A673 (cell line): Measurements from ENCODE around the gene VDR. TPM values are rescaled to one million over a fixed set of nuclear protein-coding genes. Genes with fewer than 3 reads are reported as not detected.

Experiments
- BruUV-seq: library from RNA; stranded (reverse); fragments of 400-500 nt; replicated peaks from 2 replicates; lab custom pipeline; 2021; lab: Mats Ljungman, UMichigan
- CTCF ChIA-PET: fragments of 300-600 bp; sonication (Branson Sonifier 250); formaldehyde crosslinking; loops from one replicate; lab custom pipeline; 2022; ENCODE audit warnings: antibody characterized with exemption; lab: Charles Lee
- POLR2A ChIA-PET: fragments of 300-600 bp; sonication (Branson Sonifier 250); formaldehyde crosslinking; loops from one replicate; lab custom pipeline; 2022; ENCODE audit warnings: antibody characterized with exemption; ENCODE audit not compliant: low non-redundant PET; lab: Charles Lee
- DNase-seq: peaks from one replicate; pipeline ENCODE4 v3.0.0-alpha.2; 2015; ENCODE audit warnings: low spot score
- H3K27ac ChIP-seq: fragments of 200-600 bp; sonication (generic); 2 replicates; pipeline ENCODE4 v1.5.1; 2016; ENCODE audit warnings: mixed run types, low read depth, mild to moderate bottlenecking, mixed read lengths, antibody characterized with exemption, low read length; ENCODE audit not compliant: poor library complexity, severe bottlenecking
- H3K27me3 ChIP-seq: fragments of 200-600 bp; sonication (generic); replicated peaks from 2 replicates; pipeline ENCODE4 v1.6.1; 2017; ENCODE audit warnings: mixed run types, low read depth, mild to moderate bottlenecking, mixed read lengths, antibody characterized with exemption, low read length; ENCODE audit not compliant: insufficient read depth, poor library complexity
- H3K36me3 ChIP-seq: fragments of 200-600 bp; sonication (generic); 2 replicates; pipeline ENCODE4 v1.6.1; 2016; ENCODE audit warnings: mixed run types, mild to moderate bottlenecking, mixed read lengths, antibody characterized with exemption, low read length; ENCODE audit not compliant: insufficient read depth, poor library complexity, severe bottlenecking
- H3K4me1 ChIP-seq: fragments of 200-600 bp; sonication (generic); 2 replicates; pipeline ENCODE4 v1.6.1; 2017; ENCODE audit warnings: mixed run types, mild to moderate bottlenecking, mixed read lengths, antibody characterized with exemption, low read length; ENCODE audit not compliant: insufficient read depth, poor library complexity, severe bottlenecking
- H3K4me3 ChIP-seq: fragments of 200-600 bp; sonication (generic); 2 replicates; pipeline ENCODE4 v1.5.1; 2016; ENCODE audit warnings: low read depth, mixed run types, mild to moderate bottlenecking, mixed read lengths, low read length; ENCODE audit not compliant: poor library complexity, severe bottlenecking
- H3K9me3 ChIP-seq: fragments of 200-600 bp; sonication (generic); 2 replicates; pipeline ENCODE4 v1.6.1; 2016; ENCODE audit warnings: mixed run types, low read depth, mild to moderate bottlenecking, mixed read lengths, antibody characterized with exemption, low read length; ENCODE audit not compliant: poor library complexity, severe bottlenecking
- CTCF ChIP-seq: fragments of 300-800, 200-600 bp; sonication (generic); conservative IDR thresholded peaks from 2 replicates; pipeline ENCODE4 v1.5.1; 2017; ENCODE audit warnings: low read depth, mild to moderate bottlenecking, antibody characterized with exemption, low read length, moderate library complexity, mixed read lengths
- EZH2 ChIP-seq: fragments of 200-600 bp; sonication (generic); IDR thresholded peaks from 2 replicates; pipeline ENCODE4 v1.6.1; 2017; ENCODE audit warnings: borderline replicate concordance, low read depth, mild to moderate bottlenecking, mixed read lengths, antibody characterized with exemption, low read length; ENCODE audit not compliant: poor library complexity, severe bottlenecking
- intact Hi-C: fragments of 100-400 bp; cut with micrococcal nuclease; formaldehyde crosslinking; loops from one replicate; pipeline ENCODE4 v1.10.0; 2022; ENCODE audit not compliant: unreplicated experiment
- total RNA-seq: library from RNA; stranded (reverse); gene quantifications from 2 replicates; pipeline ENCODE4 v1.2.3, GENCODE V29; 2021

Gene VDR
- total RNA-seq, 1 experiment from 2014 or later = 0.43 TPM

GRCh38 chr12:47867495-47867941, 37.3 kb downstream of the VDR start:
- no peaks in the 10 kb centered on the region for H3K36me3 ChIP-seq
- POLR2A ChIA-PET = no interaction called here
- intact Hi-C loops = no loop called here
- no peak for TF ChIP-seq CTCF
- no peak for TF ChIP-seq EZH2
- H3K4me1 ChIP-seq = no peaks in the 10 kb centered on the region
- no peaks in the 10 kb centered on the region for H3K27me3 ChIP-seq
- no TSS peak for BruUV-seq
- H3K27ac ChIP-seq = no peak overlapping the region
- no peak overlapping the region for H3K4me3 ChIP-seq
- no peaks in the 10 kb centered on the region for H3K9me3 ChIP-seq
- CTCF ChIA-PET = no interaction called here
- DNase-seq = peak; percentile 33

- CTCF ChIA-PET = no interaction called here
- POLR2A ChIA-PET = no interaction called here
- no peaks in the 10 kb centered on the region for H3K9me3 ChIP-seq
- no peak overlapping the region for H3K27ac ChIP-seq
- intact Hi-C loops = no loop called here
- no peak overlapping the region for H3K4me3 ChIP-seq
- H3K4me1 ChIP-seq = no peaks in the 10 kb centered on the region
- no TSS peak for BruUV-seq
- no peak for DNase-seq
- H3K36me3 ChIP-seq = no peaks in the 10 kb centered on the region
- TF ChIP-seq EZH2 = no peak
- no peaks in the 10 kb centered on the region for H3K27me3 ChIP-seq
Measured at GRCh38 chr12:47864646-47865235, 40.1 kb downstream of the VDR start.

- no peak for DNase-seq
- Histone ChIP-seq H3K36me3 (no peaks in the 10 kb centered on the region), H3K4me1 (no peaks in the 10 kb centered on the region), H3K4me3 (no peak overlapping the region), H3K27me3 (no peaks in the 10 kb centered on the region), H3K27ac (no peak overlapping the region), H3K9me3 (no peaks in the 10 kb centered on the region)
- ChIA-PET POLR2A (no interaction called here), CTCF (no interaction called here)
- BruUV-seq = no TSS peak
- TF ChIP-seq CTCF (no peak), EZH2 (no peak)
- intact Hi-C loops = no loop called here
Measured at GRCh38 chr12:47863985-47864384, 40.8 kb downstream of the VDR start.

- CTCF ChIA-PET = no interaction called here
- intact Hi-C loops = no loop called here
- Histone ChIP-seq H3K36me3 (no peaks in the 10 kb centered on the region), H3K27ac (no peak overlapping the region), H3K4me1 (no peaks in the 10 kb centered on the region), H3K9me3 (no peaks in the 10 kb centered on the region), H3K4me3 (no peak overlapping the region), H3K27me3 (no peaks in the 10 kb centered on the region)
- POLR2A ChIA-PET = no interaction called here
- DNase-seq = no peak
- TF ChIP-seq EZH2 (no peak), CTCF (no peak)
- BruUV-seq = no TSS peak
Measured at GRCh38 chr12:47863467-47863866, 41.3 kb downstream of the VDR start.
